WTC11 (cell line): ENCODE results near the gene DRAXIN. TPM values are rescaled to one million over a fixed set of nuclear protein-coding genes. Genes with fewer than 3 reads are reported as not detected.

Experiments used
- ATAC-seq: fragments of 200-7000 bp; cut with Tn5 transposase; 2 replicates; pipeline ENCODE4 v1.10.0; 2021; ENCODE audit warnings: mild to moderate bottlenecking, moderate library complexity
- CTCF ChIA-PET: fragments of 300-600 bp; sonication (Branson Sonifier 250); formaldehyde crosslinking; loops from one replicate; lab custom pipeline; 2021; ENCODE audit warnings: antibody characterized with exemption; lab: Charles Lee
- POLR2A ChIA-PET: fragments of 350-600 bp; sonication (Branson Sonifier 250); formaldehyde crosslinking; loops from one replicate; lab custom pipeline; 2021; ENCODE audit warnings: antibody characterized with exemption; lab: Charles Lee
- DNase-seq: peaks from one replicate; pipeline ENCODE4 v3.0.0; 2021; ENCODE audit warnings: low spot score
- H3K27ac Mint-ChIP-seq: 2 replicates; pipeline ENCODE4 v1.8.0; 2021; ENCODE audit warnings: mixed read lengths
- H3K27me3 Mint-ChIP-seq: 2 replicates; pipeline ENCODE4 v1.8.0; 2021; ENCODE audit warnings: low read depth, mild to moderate bottlenecking, moderate library complexity, mixed read lengths
- H3K36me3 Mint-ChIP-seq: 2 replicates; pipeline ENCODE4 v1.8.0; 2021; ENCODE audit warnings: mixed read lengths
- H3K4me1 Mint-ChIP-seq: 2 replicates; pipeline ENCODE4 v1.8.0; 2022; ENCODE audit warnings: mixed read lengths
- H3K4me3 Mint-ChIP-seq: 2 replicates; pipeline ENCODE4 v1.8.0; 2021; ENCODE audit warnings: mild to moderate bottlenecking, moderate library complexity, mixed read lengths
- H3K9me3 Mint-ChIP-seq: 2 replicates; pipeline ENCODE4 v1.8.0; 2021; ENCODE audit warnings: mixed read lengths
- ATF1 ChIP-seq: sonication (generic); formaldehyde crosslinking; IDR thresholded peaks from 2 replicates; pipeline ENCODE4 v1.8.1; 2023; ENCODE audit warnings: mild to moderate bottlenecking, moderate library complexity, missing genetic modification reagents
- CREM ChIP-seq: sonication (generic); formaldehyde crosslinking; IDR thresholded peaks from 2 replicates; pipeline ENCODE4 v1.8.1; 2022; ENCODE audit warnings: mild to moderate bottlenecking, missing genetic modification reagents, moderate library complexity
- EMX1 ChIP-seq: fragments of 250-450 bp; sonication (Bioruptor Pico); IDR thresholded peaks from 2 replicates; pipeline ENCODE4 v1.8.0; 2021; ENCODE audit warnings: mild to moderate bottlenecking
- FOXK1 ChIP-seq: sonication (generic); formaldehyde crosslinking; IDR thresholded peaks from 2 replicates; pipeline ENCODE4 v1.8.0; 2022; ENCODE audit warnings: mild to moderate bottlenecking, moderate library complexity, missing genetic modification reagents
- GABPB1 ChIP-seq: sonication (generic); formaldehyde crosslinking; IDR thresholded peaks from 2 replicates; pipeline ENCODE4 v1.8.1; 2023; ENCODE audit warnings: mild to moderate bottlenecking, missing genetic modification reagents
- GTF2I ChIP-seq: fragments of 250-450 bp; sonication (Bioruptor Pico); conservative IDR thresholded peaks from 2 replicates; pipeline ENCODE4 v1.4.0; 2021; ENCODE audit warnings: mild to moderate bottlenecking
- KAT7 ChIP-seq: sonication (generic); formaldehyde crosslinking; IDR thresholded peaks from 2 replicates; pipeline ENCODE4 v1.8.1; 2023; ENCODE audit warnings: missing genetic modification reagents, mild to moderate bottlenecking, borderline replicate concordance
- RELA ChIP-seq: sonication (generic); formaldehyde crosslinking; IDR thresholded peaks from 2 replicates; pipeline ENCODE4 v1.8.1; 2022; ENCODE audit warnings: missing genetic modification reagents, mild to moderate bottlenecking, borderline replicate concordance
- RORB ChIP-seq: fragments of 250-450 bp; sonication (Bioruptor Pico); IDR thresholded peaks from 2 replicates; pipeline ENCODE4 v1.9.0; 2021; ENCODE audit warnings: mild to moderate bottlenecking
- SP1 ChIP-seq: sonication (generic); formaldehyde crosslinking; conservative IDR thresholded peaks from 2 replicates; pipeline ENCODE4 v1.8.1; 2022; ENCODE audit warnings: missing genetic modification reagents
- TEAD1 ChIP-seq: sonication (generic); formaldehyde crosslinking; IDR thresholded peaks from 2 replicates; pipeline ENCODE4 v1.8.0; 2022; ENCODE audit warnings: mild to moderate bottlenecking, missing genetic modification reagents
- ZNF121 ChIP-seq: sonication (generic); formaldehyde crosslinking; IDR thresholded peaks from 2 replicates; pipeline ENCODE4 v1.8.0; 2023; ENCODE audit warnings: missing genetic modification reagents
- ZNF423 ChIP-seq: fragments of 250-450 bp; sonication (Bioruptor Pico); IDR thresholded peaks from 2 replicates; pipeline ENCODE4 v2.1.2; 2022; ENCODE audit warnings: mild to moderate bottlenecking, moderate library complexity
- total RNA-seq: library from RNA; stranded (reverse); gene quantifications from 3 replicates; pipeline ENCODE4 v1.2.3, GENCODE V29; 2021
- TF ChIP-seq, protein P1 (sequence below): sonication (generic); formaldehyde crosslinking; IDR thresholded peaks from 2 replicates; pipeline ENCODE4 v1.8.1; 2023; ENCODE audit warnings: mild to moderate bottlenecking, missing genetic modification reagents, moderate library complexity
- TF ChIP-seq, protein P2 (sequence below): sonication (generic); formaldehyde crosslinking; IDR thresholded peaks from 2 replicates; pipeline ENCODE4 v1.8.0; 2023; ENCODE audit warnings: missing genetic modification reagents, mild to moderate bottlenecking, borderline replicate concordance
- TF ChIP-seq, protein P3 (sequence below): fragments of 250-450 bp; sonication (Bioruptor Pico); IDR thresholded peaks from 2 replicates; pipeline ENCODE4 v1.8.0; 2021; ENCODE audit warnings: mild to moderate bottlenecking
- TF ChIP-seq, protein P4 (sequence below): sonication (generic); formaldehyde crosslinking; IDR thresholded peaks from 2 replicates; pipeline ENCODE4 v1.8.0; 2022; ENCODE audit warnings: mild to moderate bottlenecking, missing genetic modification reagents
- TF ChIP-seq, protein P5 (sequence below): sonication (generic); formaldehyde crosslinking; IDR thresholded peaks from 2 replicates; pipeline ENCODE4 v1.8.1; 2022; ENCODE audit warnings: mild to moderate bottlenecking, moderate library complexity, missing genetic modification reagents

The DRAXIN gene
- total RNA-seq, 1 experiment from 2014 or later = 12.0 TPM

DNA sequence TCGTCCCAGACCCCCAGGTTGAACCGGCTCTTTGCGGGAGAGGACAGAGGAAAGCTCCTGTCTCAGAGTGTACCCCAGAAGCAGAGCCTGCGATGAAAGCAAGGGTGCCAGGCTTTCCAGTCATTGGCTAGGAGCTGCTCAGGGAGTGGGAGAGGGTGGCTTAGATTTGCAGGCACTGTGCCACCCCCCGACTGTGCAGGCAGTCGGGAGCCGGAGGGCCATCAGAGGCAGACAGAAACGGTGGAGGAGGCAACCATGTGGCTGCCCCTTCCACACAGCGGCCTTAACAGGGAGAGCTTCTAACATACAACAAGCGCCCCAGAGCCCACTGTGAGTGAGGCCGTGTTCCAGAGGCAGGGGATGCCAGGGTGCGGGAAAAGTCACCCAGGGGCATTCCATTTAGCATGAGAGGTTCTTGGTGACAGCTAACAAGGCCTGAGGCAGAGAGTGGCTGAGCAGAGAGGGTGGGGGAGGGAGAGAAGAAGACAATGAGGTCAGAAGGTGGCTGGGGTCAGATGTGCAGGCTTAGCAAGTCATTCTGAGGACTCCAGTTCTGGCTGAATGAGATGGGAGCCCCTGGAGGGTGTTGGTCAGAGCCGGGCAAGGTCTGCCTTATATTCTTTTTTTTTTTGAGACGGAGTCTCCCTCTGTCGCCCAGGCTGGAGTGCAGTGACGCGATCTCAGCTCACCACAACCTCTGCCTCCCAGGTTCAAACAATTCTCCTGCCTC lies 61.0 kb downstream of the DRAXIN start:
- Mint-ChIP-seq H3K27me3 (peaks cover 16% of the 10 kb centered on the region), H3K27ac (peak overlapping the region; percentile 45; the same call in 1 of the 2 replicates), H3K36me3 (peaks cover 16% of the 10 kb centered on the region)
- TF ChIP-seq SP1 (CRISPR knock-in tag) (no peak), ZNF121 (CRISPR knock-in tag) (no peak), RELA (CRISPR knock-in tag) (0 out of 2 replicates have a peak, but pooled peaks have one; percentile 29), GABPB1 (CRISPR knock-in tag) (no peak)
- TF ChIP-seq, protein P1, sequence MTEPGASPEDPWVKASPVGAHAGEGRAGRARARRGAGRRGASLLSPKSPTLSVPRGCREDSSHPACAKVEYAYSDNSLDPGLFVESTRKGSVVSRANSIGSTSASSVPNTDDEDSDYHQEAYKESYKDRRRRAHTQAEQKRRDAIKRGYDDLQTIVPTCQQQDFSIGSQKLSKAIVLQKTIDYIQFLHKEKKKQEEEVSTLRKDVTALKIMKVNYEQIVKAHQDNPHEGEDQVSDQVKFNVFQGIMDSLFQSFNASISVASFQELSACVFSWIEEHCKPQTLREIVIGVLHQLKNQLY (CRISPR knock-in tag) = no peak
- TF ChIP-seq, all 79 proteins: peak for 1
- ChIA-PET CTCF (interaction anchor here (1.5 kb wide), 1 partner anchor 86 kb away, joined by 4 read pairs; no protein-coding TSS in a partner anchor), POLR2A (interaction anchor here (0.7 kb wide), 1 partner anchor 11 kb away, joined by 4 read pairs; no protein-coding TSS in a partner anchor)
- Mint-ChIP-seq H3K4me1 (peaks cover 26% of the 10 kb centered on the region), H3K9me3 (peaks cover 5% of the 10 kb centered on the region), H3K4me3 (no peak overlapping the region)
- DNase-seq (no peak), ATAC-seq (no peak)

DNA sequence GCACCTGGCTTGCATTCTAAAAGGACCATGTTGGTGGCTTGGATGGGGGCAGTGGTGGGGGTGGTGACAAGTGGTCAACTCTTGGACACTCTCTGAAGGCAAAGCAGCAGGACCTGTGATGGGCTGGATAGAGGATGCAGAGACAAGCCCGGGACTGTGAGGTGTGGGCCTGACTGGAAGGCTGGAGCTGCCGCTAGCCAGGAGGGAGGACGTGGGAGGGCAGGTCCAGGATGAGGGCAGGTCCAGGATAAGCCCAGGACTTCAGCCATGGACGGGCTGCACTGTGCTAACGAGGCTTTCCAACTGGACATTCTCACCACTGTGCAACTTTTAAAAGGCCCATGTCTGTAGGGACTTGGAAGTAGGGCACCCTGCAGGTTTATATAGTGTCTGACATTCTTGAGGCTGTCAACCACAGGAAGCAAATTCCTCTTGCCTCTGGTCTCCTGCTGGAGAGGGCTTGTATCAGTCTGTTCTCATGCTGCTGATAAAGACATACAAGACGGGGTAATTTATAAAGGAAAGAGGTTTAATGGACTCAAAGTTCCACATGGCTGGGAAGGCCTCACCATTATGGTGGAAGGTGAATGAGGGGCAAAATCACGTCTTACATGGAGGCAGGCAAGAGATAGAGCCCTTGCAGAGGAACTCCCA lies 62.2 kb downstream of the DRAXIN start:
- Mint-ChIP-seq H3K4me1 (peaks cover 26% of the 10 kb centered on the region), H3K4me3 (no peak overlapping the region), H3K36me3 (peaks cover 16% of the 10 kb centered on the region), H3K27ac (peak overlapping the region; percentile 57), H3K9me3 (peaks cover 5% of the 10 kb centered on the region), H3K27me3 (peaks cover 27% of the 10 kb centered on the region)
- TF ChIP-seq, protein P2, sequence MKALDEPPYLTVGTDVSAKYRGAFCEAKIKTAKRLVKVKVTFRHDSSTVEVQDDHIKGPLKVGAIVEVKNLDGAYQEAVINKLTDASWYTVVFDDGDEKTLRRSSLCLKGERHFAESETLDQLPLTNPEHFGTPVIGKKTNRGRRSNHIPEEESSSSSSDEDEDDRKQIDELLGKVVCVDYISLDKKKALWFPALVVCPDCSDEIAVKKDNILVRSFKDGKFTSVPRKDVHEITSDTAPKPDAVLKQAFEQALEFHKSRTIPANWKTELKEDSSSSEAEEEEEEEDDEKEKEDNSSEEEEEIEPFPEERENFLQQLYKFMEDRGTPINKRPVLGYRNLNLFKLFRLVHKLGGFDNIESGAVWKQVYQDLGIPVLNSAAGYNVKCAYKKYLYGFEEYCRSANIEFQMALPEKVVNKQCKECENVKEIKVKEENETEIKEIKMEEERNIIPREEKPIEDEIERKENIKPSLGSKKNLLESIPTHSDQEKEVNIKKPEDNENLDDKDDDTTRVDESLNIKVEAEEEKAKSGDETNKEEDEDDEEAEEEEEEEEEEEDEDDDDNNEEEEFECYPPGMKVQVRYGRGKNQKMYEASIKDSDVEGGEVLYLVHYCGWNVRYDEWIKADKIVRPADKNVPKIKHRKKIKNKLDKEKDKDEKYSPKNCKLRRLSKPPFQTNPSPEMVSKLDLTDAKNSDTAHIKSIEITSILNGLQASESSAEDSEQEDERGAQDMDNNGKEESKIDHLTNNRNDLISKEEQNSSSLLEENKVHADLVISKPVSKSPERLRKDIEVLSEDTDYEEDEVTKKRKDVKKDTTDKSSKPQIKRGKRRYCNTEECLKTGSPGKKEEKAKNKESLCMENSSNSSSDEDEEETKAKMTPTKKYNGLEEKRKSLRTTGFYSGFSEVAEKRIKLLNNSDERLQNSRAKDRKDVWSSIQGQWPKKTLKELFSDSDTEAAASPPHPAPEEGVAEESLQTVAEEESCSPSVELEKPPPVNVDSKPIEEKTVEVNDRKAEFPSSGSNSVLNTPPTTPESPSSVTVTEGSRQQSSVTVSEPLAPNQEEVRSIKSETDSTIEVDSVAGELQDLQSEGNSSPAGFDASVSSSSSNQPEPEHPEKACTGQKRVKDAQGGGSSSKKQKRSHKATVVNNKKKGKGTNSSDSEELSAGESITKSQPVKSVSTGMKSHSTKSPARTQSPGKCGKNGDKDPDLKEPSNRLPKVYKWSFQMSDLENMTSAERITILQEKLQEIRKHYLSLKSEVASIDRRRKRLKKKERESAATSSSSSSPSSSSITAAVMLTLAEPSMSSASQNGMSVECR = no peak
- no peak for TF ChIP-seq GTF2I (CRISPR knock-in tag)
- TF ChIP-seq ATF1 (CRISPR knock-in tag) = no peak
- TF ChIP-seq, protein P3, sequence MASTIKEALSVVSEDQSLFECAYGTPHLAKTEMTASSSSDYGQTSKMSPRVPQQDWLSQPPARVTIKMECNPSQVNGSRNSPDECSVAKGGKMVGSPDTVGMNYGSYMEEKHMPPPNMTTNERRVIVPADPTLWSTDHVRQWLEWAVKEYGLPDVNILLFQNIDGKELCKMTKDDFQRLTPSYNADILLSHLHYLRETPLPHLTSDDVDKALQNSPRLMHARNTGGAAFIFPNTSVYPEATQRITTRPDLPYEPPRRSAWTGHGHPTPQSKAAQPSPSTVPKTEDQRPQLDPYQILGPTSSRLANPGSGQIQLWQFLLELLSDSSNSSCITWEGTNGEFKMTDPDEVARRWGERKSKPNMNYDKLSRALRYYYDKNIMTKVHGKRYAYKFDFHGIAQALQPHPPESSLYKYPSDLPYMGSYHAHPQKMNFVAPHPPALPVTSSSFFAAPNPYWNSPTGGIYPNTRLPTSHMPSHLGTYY (CRISPR knock-in tag) = no peak
- no peak for TF ChIP-seq FOXK1
- TF ChIP-seq, protein P4, sequence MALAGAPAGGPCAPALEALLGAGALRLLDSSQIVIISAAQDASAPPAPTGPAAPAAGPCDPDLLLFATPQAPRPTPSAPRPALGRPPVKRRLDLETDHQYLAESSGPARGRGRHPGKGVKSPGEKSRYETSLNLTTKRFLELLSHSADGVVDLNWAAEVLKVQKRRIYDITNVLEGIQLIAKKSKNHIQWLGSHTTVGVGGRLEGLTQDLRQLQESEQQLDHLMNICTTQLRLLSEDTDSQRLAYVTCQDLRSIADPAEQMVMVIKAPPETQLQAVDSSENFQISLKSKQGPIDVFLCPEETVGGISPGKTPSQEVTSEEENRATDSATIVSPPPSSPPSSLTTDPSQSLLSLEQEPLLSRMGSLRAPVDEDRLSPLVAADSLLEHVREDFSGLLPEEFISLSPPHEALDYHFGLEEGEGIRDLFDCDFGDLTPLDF (CRISPR knock-in tag) = no peak
- no peak for TF ChIP-seq KAT7
- no peak for TF ChIP-seq RORB (CRISPR knock-in tag)
- TF ChIP-seq TEAD1 (CRISPR knock-in tag) = no peak
- TF ChIP-seq ZNF423 (CRISPR knock-in tag) = no peak
- TF ChIP-seq EMX1 (CRISPR knock-in tag) = no peak
- TF ChIP-seq, protein P5, sequence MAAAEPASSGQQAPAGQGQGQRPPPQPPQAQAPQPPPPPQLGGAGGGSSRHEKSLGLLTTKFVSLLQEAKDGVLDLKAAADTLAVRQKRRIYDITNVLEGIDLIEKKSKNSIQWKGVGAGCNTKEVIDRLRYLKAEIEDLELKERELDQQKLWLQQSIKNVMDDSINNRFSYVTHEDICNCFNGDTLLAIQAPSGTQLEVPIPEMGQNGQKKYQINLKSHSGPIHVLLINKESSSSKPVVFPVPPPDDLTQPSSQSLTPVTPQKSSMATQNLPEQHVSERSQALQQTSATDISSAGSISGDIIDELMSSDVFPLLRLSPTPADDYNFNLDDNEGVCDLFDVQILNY = no peak
- no peak for TF ChIP-seq CREM (CRISPR knock-in tag)
- ChIA-PET CTCF (interaction anchor here (0.6 to 1.1 kb wide), 2 partner anchors 27 to 31 kb away, joined by 3 to 6 read pairs; no protein-coding TSS in a partner anchor), POLR2A (no interaction called here)
- DNase-seq (no peak), ATAC-seq (peak; percentile 21; the same call in 1 of the 2 replicates)
